ENCODE measurements around the gene CH25H. TPM values are rescaled to one million over a fixed set of nuclear protein-coding genes. Genes with fewer than 3 reads are reported as not detected.
A peak's percentile ranks its signal among the peaks of the same experiment; 100 is the strongest.

The CH25H gene
- polyA plus RNA-seq, 3 donors, result 0.09 to 1.2 TPM; not detected in 1

DNA sequence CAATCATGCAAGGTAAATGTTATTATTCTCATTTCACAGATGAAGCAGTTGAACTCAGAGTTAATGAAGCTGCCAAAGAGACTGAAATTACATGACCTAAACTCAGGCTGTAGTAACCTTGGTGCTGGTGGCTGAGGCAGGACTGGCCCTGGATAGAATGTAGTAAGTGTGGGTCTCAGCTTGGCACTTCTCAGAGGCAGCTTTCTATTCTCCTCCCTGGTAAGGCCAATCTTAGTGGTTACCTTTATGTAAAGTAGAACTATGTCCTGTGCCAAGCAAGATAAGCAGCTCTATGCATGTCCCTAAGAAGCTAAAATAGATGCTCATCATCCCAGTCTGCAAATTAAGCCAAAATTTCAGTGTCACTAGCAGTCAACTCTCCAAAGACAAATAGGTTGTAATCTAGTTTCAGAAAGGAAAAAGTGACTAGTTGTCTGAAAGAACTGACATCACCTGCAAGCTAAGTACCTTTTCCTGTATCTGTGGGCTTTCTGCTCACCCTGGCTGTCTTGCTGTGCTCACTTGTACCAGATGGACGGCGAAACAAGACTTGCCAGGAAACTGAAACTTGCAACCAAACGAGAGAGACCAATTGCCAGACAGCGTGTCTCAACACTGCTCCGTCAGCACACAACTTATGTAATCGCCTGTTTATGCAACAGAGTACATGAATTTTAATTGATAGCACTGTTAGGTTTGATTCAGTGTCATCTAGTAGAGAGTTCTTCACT, 43.7 kb downstream of the CH25H start:
- Histone ChIP-seq H3K36me3 (replicated peaks in 1 of 2; ENCODE audit: control insufficient read depth in 1 of 2, insufficient read depth in 2 of 2, low read length in 2 of 2) (no peaks in the 10 kb centered on the region), H3K27me3 (ENCODE audit: control insufficient read depth in 2 of 2, insufficient read depth in 2 of 2, low read length in 2 of 2) (no peaks in the 10 kb centered on the region), H3K9ac (ENCODE audit: insufficient read depth, low read length, poor library complexity, severe bottlenecking) (peak overlapping the region; percentile 31), H3K4me1 (ENCODE audit: control insufficient read depth in 1 of 2, insufficient read depth in 2 of 2, low read length in 2 of 2) (peaks cover 22 to 23% of the 10 kb centered on the region in 2 donors), H3K27ac (ENCODE audit: low read depth in 1 of 2, low read length in 2 of 2) (peak overlapping the region; percentile 30 to 78), H2AFZ (ENCODE audit: insufficient read depth, low read depth, low read length, poor library complexity, severe bottlenecking) (peak overlapping the region; percentile 74), H3K4me2 (replicated peaks; ENCODE audit: extremely low read depth, low read length, poor library complexity, severe bottlenecking) (peak overlapping the region; percentile 67), H4K20me1 (ENCODE audit: insufficient read depth, low read length) (no peaks in the 10 kb centered on the region), H3K4me3 (replicated peaks in 1 of 3; ENCODE audit: low read depth in 2 of 3, low read length in 3 of 3) (peak overlapping the region; percentile 9 to 67 (median 54)), H3K79me2 (ENCODE audit: insufficient read depth, low read length) (no peaks in the 10 kb centered on the region), H3K9me3 (replicated peaks in 1 of 2; ENCODE audit: control insufficient read depth in 1 of 2, insufficient read depth in 1 of 2, low read length in 2 of 2) (no peaks in the 10 kb centered on the region)
- peak overlapping the region; percentile 62 to 88 for H3K4me3 Mint-ChIP-seq
- 0% methylated on average over 2 of the region's 6 CpGs for WGBS (ENCODE audit: insufficient coverage)
- H3K4me1 Mint-ChIP-seq, result peaks cover 23% of the 10 kb centered on the region
- DNase-seq, result peak; percentile 75 to 86 (median 78)
- intact Hi-C loops (cut with micrococcal nuclease), result no loop called here
- H3K27me3 Mint-ChIP-seq (ENCODE audit: low read depth in 3 of 3), result peaks cover 0 to 4% (median 3%) of the 10 kb centered on the region in 3 donors
- TF ChIP-seq, protein P1, sequence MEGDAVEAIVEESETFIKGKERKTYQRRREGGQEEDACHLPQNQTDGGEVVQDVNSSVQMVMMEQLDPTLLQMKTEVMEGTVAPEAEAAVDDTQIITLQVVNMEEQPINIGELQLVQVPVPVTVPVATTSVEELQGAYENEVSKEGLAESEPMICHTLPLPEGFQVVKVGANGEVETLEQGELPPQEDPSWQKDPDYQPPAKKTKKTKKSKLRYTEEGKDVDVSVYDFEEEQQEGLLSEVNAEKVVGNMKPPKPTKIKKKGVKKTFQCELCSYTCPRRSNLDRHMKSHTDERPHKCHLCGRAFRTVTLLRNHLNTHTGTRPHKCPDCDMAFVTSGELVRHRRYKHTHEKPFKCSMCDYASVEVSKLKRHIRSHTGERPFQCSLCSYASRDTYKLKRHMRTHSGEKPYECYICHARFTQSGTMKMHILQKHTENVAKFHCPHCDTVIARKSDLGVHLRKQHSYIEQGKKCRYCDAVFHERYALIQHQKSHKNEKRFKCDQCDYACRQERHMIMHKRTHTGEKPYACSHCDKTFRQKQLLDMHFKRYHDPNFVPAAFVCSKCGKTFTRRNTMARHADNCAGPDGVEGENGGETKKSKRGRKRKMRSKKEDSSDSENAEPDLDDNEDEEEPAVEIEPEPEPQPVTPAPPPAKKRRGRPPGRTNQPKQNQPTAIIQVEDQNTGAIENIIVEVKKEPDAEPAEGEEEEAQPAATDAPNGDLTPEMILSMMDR (IDR thresholded peaks at IDR 0.05), result no peak
- no peaks in the 10 kb centered on the region for H3K9me3 Mint-ChIP-seq
- H3K27ac Mint-ChIP-seq, result peak overlapping the region; percentile 88 to 96 (median 93)
- H3K36me3 Mint-ChIP-seq, result no peaks in the 10 kb centered on the region

DNA sequence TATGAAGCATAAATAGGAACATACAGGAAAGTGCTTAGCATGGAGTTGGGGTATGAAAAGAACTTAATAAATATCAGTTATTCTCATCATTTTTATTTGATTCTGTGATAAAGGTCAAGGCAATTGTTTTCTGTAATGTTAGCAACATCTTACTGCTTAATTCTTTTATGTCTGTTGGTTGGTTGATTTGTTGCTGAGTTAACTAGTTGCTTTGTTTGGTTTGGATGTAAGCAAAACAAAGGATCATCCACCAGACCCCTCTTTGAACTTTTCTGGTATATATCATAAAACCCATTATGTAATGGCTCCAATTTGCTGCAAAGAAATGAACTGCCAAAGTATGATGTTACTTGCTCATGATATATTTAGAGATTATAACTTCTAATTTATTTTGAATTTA, 44.5 kb downstream of the CH25H start:
- Histone ChIP-seq H3K27ac (ENCODE audit: low read depth in 1 of 2, low read length in 2 of 2) (no peak overlapping the region), H3K4me3 (replicated peaks in 1 of 3; ENCODE audit: low read depth in 2 of 3, low read length in 3 of 3) (no peak overlapping the region), H3K79me2 (ENCODE audit: insufficient read depth, low read length) (no peaks in the 10 kb centered on the region), H3K36me3 (replicated peaks in 1 of 2; ENCODE audit: control insufficient read depth in 1 of 2, insufficient read depth in 2 of 2, low read length in 2 of 2) (no peaks in the 10 kb centered on the region), H2AFZ (ENCODE audit: insufficient read depth, low read depth, low read length, poor library complexity, severe bottlenecking) (no peak overlapping the region), H4K20me1 (ENCODE audit: insufficient read depth, low read length) (no peaks in the 10 kb centered on the region), H3K9ac (ENCODE audit: insufficient read depth, low read length, poor library complexity, severe bottlenecking) (no peak overlapping the region), H3K9me3 (replicated peaks in 1 of 2; ENCODE audit: control insufficient read depth in 1 of 2, insufficient read depth in 1 of 2, low read length in 2 of 2) (no peaks in the 10 kb centered on the region), H3K27me3 (ENCODE audit: control insufficient read depth in 2 of 2, insufficient read depth in 2 of 2, low read length in 2 of 2) (no peaks in the 10 kb centered on the region), H3K4me1 (ENCODE audit: control insufficient read depth in 1 of 2, insufficient read depth in 2 of 2, low read length in 2 of 2) (peaks cover 22 to 23% of the 10 kb centered on the region in 2 donors), H3K4me2 (replicated peaks; ENCODE audit: extremely low read depth, low read length, poor library complexity, severe bottlenecking) (no peak overlapping the region)
- Mint-ChIP-seq H3K4me1 (peaks cover 23% of the 10 kb centered on the region), H3K4me3 (no peak overlapping the region), H3K36me3 (no peaks in the 10 kb centered on the region), H3K27ac (no peak overlapping the region), H3K27me3 (ENCODE audit: low read depth in 3 of 3) (peaks cover under 1 to 4% (median 3%) of the 10 kb centered on the region in 3 donors), H3K9me3 (no peaks in the 10 kb centered on the region)
- TF ChIP-seq, protein P1 (IDR thresholded peaks at IDR 0.05), result no peak
- DNase-seq, result no peak
- intact Hi-C loops (cut with micrococcal nuclease), result no loop called here
